Fibroblast of lung (primary cell): ENCODE results near the gene LRRC74A.

Experiments
- EZH2 ChIP-seq: IDR thresholded peaks from 2 replicates; pipeline ENCODE4 v1.5.1; 2012; ENCODE audit warnings: low read length, control low read depth, mild to moderate bottlenecking; ENCODE audit errors: missing control alignments
- TF ChIP-seq, protein P1 (sequence below), 2 donors: IDR thresholded peaks in 1 of 2; conservative IDR thresholded peaks in 1 of 2; 1 replicate in 1 of 2; 2 replicates in 1 of 2; pipeline ENCODE4 v1.5.1; 2011 to 2012; ENCODE audit warnings: low read length in 2 of 2, control low read depth in 1 of 2, inconsistent platforms in 1 of 2, low read depth in 1 of 2, mild to moderate bottlenecking in 1 of 2

DNA sequence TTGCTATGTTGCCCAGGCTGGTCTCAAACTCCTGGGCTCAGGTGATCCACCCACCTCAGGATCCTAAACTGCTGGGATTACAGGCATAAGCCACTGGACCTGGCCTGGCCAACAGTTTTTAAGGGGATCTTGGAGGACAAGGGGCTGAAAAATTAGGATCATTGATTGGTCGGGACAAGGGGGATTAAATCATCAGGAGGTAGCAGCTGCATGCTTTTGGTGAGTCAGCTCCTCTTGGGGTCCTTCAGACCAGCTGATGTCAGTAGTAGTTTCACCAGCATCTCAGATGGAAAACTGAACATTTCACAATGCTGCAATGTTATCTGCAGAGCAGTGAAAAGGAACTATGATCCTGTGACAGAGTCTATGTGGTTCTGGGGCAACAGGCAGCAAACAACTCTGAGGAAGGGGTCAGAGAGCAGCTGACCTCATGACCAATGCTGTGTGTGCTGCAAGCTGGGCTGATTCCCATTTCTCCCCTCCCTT is 6.3 kb downstream of the LRRC74A start:
- TF ChIP-seq, protein P1, sequence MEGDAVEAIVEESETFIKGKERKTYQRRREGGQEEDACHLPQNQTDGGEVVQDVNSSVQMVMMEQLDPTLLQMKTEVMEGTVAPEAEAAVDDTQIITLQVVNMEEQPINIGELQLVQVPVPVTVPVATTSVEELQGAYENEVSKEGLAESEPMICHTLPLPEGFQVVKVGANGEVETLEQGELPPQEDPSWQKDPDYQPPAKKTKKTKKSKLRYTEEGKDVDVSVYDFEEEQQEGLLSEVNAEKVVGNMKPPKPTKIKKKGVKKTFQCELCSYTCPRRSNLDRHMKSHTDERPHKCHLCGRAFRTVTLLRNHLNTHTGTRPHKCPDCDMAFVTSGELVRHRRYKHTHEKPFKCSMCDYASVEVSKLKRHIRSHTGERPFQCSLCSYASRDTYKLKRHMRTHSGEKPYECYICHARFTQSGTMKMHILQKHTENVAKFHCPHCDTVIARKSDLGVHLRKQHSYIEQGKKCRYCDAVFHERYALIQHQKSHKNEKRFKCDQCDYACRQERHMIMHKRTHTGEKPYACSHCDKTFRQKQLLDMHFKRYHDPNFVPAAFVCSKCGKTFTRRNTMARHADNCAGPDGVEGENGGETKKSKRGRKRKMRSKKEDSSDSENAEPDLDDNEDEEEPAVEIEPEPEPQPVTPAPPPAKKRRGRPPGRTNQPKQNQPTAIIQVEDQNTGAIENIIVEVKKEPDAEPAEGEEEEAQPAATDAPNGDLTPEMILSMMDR (conservative IDR thresholded peaks at IDR 0.05 in 1 of 2, IDR thresholded peaks at IDR 0.05 in 1 of 2; ENCODE audit: low read depth in 1 of 2, low read length in 2 of 2): no peak
- no peak for TF ChIP-seq EZH2
